Measurements from ENCODE around the gene TSPAN9.

GRCh38 chr12:3101309-3102024 lies 24.3 kb downstream of the TSPAN9 start:
- TF ChIP-seq, protein P1, sequence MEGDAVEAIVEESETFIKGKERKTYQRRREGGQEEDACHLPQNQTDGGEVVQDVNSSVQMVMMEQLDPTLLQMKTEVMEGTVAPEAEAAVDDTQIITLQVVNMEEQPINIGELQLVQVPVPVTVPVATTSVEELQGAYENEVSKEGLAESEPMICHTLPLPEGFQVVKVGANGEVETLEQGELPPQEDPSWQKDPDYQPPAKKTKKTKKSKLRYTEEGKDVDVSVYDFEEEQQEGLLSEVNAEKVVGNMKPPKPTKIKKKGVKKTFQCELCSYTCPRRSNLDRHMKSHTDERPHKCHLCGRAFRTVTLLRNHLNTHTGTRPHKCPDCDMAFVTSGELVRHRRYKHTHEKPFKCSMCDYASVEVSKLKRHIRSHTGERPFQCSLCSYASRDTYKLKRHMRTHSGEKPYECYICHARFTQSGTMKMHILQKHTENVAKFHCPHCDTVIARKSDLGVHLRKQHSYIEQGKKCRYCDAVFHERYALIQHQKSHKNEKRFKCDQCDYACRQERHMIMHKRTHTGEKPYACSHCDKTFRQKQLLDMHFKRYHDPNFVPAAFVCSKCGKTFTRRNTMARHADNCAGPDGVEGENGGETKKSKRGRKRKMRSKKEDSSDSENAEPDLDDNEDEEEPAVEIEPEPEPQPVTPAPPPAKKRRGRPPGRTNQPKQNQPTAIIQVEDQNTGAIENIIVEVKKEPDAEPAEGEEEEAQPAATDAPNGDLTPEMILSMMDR (IDR thresholded peaks at IDR 0.05) = no peak
- TF ChIP-seq EP300 (IDR thresholded peaks at IDR 0.05) (no peak), POLR2AphosphoS5 (IDR thresholded peaks at IDR 0.05) (no peak)
